NCI-H2081 (cell line): ENCODE data around the gene IL1R2.

Source experiments
- DNase-seq, 2 experiments: peaks; one replicate each; lab custom pipeline; 2025; lab: John Stamatoyannopoulos, UW

Gene IL1R2

GRCh38 chr2:102022884-102023539 is 31.3 kb downstream of the IL1R2 start:
- no peak for DNase-seq

DNA sequence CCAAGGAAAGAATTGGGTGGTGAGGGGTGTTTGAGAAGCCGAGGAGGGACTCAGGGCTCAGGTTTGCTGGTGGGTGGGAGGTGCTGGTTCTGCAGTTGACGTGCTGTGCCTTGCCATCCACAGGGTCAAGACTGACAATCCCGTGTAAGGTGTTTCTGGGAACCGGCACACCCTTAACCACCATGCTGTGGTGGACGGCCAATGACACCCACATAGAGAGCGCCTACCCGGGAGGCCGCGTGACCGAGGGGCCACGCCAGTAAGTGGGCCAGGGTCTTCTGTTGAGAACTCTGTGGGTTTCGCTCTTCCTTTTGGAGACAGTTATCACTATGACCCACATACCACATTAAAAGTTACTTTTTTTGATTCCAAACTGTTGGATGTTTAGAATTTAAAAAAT is 32.6 kb downstream of the IL1R2 start:
- no peak for DNase-seq

DNA sequence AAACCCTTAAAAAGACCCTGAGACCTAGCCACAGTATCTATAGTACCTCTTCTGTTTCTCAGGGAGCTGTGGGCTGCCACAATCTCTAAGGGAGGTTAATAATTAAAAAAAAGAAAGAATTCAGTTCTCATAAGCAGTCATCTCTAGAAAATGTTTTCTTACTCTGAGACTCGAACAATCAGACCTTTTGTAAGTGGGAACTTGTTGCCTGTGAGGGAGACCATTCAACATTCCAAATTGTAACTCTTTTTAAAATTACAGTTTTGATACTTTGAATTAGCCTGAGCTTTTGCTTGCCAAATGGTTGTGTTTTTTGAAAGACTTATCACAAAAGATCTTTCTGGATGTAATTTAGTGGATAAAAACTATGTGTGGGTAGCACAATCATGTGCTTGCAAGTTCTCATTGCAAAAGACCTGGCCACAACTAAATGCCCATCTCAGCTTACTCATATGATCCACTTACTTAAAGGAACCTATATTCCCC is 33.3 kb downstream of the IL1R2 start:
- DNase-seq = no peak

GRCh38 chr2:102025583-102026267 is 34.0 kb downstream of the IL1R2 start:
- DNase-seq = no peak

- no peak for DNase-seq
These were observed 35.5 kb downstream of the IL1R2 start for GRCh38 chr2:102027036-102027980.

DNA sequence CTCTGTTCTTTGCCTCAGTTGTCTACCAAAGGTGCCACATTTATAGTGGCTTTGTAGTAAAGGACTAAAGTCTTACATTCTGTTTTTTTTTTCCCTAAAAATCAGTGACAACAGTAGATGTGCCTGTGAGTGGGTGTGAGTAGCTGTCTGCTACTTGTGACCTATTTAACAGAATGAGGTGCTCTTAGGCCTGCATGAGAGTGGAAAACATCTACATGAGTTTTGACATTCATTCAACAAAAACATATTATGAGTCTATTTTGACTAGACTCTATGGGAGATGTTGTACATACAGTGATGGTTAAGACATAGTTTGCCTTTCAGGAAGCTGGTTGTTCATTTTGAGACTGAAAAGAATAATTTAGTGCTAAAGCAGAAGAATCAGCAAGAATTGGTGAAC is 36.7 kb downstream of the IL1R2 start:
- DNase-seq = no peak

GRCh38 chr2:102029405-102029804 is 37.6 kb downstream of the IL1R2 start:
- DNase-seq = no peak

DNA sequence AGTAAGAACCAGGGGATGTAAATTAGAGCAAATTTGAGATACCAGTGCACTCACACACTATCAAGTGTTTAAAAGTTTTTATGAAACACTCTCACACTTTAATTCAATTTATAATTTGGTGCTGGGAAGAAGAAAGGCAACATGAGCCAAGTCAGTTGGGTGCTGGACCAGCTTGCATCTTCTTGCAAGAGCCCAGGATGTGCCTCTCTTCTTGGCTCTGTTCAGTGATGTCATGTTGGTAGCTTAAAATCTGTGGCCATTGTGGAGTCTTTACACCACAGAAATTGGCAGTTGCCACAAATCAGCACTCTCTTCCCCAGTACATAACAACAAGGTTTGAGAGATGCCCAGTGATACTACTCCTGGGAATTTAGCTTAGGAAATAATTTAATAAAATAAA is 38.2 kb downstream of the IL1R2 start:
- no peak for DNase-seq

DNA sequence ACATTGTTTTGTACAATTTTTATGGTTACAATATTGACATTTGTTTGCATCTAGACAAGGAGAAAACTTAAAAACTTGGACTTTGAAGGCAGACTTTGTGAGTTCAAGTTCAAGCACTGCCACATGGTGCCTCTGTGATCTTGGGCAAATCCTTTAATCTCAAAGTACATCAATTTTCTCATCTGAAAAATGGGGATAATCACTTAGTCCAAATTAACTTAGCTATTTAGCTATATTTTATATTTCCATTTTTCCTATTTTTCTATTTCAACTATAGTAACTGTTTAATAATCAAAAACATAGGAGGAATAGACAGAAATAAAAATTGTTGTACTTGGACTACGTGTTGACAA is 38.7 kb downstream of the IL1R2 start:
- no peak for DNase-seq

GRCh38 chr2:102030855-102031527 is 39.2 kb downstream of the IL1R2 start:
- no peak for DNase-seq

DNA sequence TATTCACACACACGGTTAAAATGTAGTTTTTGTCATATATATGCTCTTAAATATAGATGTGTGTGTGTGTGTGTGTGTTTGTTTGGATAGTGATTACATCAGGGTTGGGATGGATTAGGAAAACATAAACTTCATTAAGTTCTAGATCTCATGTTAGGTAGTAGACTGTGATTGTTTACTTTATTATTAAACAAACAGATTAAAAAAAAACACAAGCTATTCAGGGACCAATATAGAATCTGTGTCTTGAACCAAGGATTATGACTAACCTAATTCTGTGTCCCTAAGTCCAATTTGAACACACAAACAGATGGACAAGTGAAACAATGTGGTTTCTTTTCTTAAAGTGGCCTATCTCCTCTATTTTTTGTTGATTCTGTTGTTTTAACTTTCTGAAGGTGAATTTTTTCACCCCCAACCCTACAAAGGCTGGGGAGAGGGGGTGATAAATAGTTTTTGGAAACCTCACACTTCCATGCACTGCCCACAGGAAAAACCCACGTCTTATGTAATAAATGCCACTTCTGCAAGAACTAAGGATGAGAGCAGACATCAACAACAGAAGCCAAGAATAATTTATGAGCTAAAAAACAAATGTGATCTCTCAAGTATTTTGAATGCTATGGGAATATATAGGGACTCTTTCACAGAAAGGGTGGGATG is 40.7 kb downstream of the IL1R2 start:
- DNase-seq = no peak

GRCh38 chr2:102033031-102033749 is 41.4 kb downstream of the IL1R2 start:
- no peak for DNase-seq

- no peak for DNase-seq
These were observed 42.3 kb downstream of the IL1R2 start for GRCh38 chr2:102033750-102034682.

- no peak for DNase-seq
These were observed 43.2 kb downstream of the IL1R2 start for GRCh38 chr2:102034683-102035548.

DNA sequence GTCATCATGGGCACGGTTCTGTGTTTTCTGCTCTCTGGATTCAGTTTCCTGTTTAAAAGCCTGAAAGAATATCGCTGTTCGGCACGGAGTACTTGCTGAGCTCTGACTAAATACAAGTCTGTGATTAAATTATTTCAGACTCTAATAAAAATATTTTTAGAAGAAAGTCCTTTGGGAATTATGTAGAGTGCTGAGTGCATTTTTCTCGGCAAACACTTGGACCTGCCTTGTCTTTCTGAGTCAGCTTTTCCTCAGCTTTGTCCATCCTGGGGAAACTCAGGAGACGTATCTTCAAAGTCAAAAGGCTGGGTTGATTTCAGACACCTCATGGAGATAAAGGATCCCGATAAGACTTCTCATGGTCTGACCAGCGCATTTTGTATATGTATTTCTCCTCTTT is 45.9 kb downstream of the IL1R2 start:
- DNase-seq = no peak

GRCh38 chr2:102040229-102040628 is 48.5 kb downstream of the IL1R2 start:
- no peak for DNase-seq

DNA sequence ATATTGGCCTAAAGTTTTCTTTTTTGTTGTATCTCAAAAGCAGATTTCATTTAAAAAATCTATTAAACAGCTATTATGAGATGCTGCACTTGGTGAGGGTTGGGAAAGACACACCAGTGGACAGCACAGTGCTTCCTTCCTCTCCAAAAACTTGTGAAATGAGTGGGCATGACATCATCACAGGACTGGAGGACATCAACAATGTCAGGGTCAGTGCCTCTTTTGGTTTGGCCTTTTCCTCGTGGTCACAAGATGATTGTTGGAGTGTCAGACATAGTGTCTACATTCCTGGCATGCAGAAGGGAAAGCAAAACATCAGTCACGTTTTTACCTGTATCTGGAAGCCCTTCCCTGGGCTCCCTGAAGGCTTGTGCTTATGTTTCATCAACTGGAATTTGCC is 49.6 kb downstream of the IL1R2 start:
- no peak for DNase-seq

GRCh38 chr2:102042196-102043081 is 50.7 kb downstream of the IL1R2 start:
- DNase-seq = no peak
